T-helper 9 cell (primary cell): ENCODE results near the gene DEAF1.
A peak's percentile ranks its signal among the peaks of the same experiment; 100 is the strongest.

Experiments
- DNase-seq: peaks from one replicate; pipeline ENCODE4 v3.0.0-alpha.2; 2020

Gene DEAF1

DNA sequence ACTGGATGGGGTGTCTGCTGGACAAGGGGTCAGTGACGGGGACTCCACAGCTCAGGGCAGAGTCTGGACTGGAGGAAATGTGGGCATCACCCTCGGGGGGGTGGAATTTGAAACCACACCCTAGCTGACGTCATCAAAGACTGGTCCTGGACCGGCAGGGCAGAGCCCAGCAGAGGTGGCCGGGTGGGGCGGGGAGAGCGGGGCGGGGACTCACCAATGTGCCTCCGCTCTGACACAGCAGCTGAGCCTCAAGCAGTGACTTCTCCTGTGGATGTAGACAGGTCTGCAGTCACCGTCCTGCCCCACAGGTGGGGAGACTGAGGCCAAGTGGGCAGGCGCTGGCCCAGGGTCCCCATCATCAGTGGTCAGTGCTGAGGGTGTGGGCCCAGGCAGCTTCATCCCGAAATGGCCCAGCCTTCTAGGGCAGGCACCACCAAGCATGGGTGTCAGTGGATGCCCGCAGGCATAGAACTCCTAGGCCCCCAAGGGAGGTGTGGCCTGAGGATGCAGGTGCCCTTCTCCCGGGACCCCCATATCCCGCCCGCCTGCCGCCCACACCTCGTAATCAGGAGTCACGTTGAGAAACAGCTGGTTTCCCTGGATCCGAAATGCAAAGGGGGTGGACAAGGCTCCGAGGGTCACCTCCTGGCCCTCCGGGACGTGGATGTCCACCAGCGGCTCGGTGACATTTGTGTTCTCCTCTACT is 70.9 kb downstream of the DEAF1 start:
- DNase-seq, result no peak

DNA sequence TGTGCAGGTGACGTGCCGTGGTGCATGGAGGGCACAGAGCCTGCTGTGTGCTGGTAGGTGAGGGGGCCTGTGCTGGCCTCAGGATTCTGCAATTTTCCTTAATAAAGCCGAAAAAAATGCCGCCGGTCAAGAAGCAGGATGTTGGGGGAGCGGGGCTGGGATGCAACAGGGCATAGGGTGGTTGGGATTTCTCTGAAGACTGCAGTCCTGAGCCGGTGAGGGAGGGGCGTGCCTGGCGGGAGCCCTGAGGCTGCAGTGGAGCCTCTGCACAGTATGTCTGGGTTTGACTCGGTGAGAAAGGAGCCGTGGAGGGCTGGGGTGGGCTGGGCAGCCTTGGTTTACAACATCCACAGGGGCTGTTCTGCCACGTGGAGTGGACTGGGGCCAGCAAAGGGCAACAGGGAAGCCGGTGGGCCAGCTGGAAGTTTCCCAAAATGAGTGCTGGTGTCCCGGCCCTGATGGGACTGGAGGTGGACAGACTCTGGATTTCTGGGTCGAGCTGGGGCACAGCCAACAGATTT is 71.6 kb downstream of the DEAF1 start:
- DNase-seq, result no peak

DNA sequence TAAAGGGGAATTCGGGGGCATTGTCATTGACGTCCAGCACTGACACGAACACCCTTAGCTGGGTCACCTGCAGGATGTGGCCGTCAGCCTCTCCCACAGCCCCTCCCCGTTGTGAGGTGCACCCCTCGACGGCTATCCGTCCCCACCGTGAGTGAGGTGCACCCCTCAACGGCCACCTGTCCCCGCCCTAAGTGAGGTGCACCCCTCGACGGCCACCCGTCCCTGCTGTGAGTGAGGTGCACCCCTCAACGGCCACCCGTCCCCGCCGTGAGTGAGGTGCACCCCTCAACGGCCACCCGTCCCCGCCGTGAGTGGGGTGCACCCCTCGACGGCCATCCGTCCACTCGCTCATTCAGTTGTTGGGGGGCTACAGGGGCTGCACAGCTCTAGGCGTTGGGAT is 73.2 kb downstream of the DEAF1 start:
- DNase-seq, result no peak

DNA sequence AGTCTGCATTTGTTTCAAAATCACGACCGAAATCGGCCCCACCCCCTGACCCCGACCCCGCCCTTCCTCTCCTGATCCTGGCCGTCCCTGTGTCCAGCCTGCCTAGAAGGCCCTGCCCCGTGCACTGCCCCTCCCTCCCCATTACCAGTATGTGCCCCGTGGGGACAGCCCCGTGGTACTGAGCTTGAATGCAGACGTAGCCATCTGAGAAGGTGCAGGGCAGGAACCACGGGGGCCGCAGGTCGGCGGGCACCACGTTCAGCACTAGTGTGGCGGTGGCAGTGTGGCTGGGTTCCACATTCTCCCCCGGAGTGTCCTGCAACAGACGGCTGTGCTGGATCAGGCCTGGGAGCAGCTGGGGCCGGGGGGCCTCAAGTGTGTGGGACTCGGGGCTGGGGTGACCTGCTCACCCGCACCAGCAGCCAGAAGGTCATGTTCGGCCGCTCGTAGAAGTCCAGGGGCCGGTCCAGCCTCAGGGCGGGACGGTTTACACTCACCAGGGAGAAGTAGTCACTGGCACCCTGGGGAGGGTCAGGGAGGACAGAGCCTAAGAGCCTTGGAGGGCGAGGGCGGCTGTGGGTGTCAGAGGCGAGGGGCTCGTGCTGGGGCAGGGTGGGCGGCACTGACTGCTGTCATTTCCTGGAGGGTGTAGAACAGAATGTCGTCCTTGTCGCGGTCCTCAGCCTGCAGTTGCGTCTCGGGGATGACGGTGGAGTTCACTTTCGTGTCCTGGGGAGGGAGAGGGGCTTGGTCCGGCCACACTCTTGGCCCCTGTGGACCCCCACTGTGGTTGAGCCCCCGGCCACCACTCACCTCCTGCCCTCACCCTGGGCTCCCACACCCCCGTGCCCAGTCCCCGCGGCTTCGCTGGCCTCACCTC is 73.8 kb downstream of the DEAF1 start:
- DNase-seq, result no peak

DNA sequence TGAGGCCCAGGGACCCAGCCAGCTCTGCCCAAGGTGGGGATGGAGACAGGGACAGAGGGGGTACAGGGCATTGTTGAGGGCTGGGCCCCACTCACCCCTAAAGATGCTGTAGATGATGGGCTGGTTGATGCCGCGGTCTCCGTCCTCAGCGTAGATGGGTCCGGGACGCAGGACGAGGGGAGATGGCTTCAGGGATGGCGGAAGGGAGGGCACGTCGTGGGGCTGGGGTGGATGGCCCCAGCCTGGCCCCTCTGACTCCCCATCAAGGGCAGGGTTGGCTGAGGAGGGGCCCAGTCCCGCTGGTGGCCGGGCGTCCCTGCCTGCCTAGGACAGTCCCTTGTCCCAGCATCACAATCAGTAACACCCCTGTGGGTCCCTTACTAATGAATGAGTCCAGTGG is 74.8 kb downstream of the DEAF1 start:
- no peak for DNase-seq

DNA sequence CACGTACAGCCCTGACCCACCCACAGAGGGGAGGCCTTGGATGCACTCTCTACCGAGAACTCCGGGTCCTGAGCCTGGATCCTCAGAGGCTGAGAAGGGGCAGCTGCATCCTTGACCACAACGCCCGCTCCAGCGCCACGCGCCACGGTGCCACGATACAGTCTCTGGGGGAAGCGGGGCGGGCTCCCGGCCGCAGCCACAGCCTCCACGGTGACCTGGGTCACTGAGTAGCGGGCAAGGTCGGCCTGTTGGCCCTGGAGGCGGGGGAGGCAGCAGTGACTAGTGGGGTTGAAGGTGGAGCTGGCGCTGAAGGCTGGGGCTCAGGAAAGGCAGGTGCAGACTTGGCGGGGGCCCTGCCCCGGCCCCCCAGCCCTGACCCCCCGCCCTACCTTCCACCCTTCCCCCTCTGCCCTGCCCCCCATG is 75.4 kb downstream of the DEAF1 start:
- DNase-seq, result no peak

DNA sequence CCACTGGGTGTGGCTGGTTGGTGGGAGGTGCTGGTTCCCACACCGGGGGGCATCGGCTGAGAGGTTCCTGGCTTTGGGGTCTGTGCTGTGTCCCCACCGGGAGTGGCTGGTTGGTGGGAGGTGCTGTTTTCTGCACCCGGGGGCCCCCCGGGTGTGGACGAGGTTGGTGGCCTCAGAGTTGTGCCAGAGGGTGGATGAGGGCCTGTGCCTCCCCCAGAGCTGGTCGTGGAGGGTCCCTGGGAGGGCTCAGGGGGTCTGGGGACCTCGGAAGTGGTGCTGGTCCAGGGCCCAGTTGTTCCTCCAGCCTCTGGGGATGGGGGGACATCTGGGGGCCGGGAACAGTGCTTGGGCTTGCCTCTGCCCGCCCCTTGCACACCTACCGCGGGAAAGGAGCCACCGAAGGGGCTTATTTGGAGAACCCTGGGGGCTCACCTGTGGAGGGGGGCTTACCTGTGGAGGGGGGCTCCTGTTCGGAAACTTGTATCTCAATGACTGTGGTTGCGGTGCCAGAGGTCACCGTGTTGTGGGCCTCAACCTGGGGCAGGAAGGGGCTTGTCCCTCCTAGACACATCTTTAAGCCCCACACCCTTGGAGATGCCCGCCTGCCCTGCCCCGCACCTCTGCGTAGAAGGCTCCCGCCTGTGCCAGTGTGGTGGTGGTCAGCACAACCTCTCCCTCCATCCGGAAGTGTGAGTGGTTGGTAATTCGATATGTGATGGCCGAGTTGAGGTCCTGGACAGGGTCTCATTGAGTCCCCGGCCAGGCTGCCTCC is 76.0 kb downstream of the DEAF1 start:
- no peak for DNase-seq

DNA sequence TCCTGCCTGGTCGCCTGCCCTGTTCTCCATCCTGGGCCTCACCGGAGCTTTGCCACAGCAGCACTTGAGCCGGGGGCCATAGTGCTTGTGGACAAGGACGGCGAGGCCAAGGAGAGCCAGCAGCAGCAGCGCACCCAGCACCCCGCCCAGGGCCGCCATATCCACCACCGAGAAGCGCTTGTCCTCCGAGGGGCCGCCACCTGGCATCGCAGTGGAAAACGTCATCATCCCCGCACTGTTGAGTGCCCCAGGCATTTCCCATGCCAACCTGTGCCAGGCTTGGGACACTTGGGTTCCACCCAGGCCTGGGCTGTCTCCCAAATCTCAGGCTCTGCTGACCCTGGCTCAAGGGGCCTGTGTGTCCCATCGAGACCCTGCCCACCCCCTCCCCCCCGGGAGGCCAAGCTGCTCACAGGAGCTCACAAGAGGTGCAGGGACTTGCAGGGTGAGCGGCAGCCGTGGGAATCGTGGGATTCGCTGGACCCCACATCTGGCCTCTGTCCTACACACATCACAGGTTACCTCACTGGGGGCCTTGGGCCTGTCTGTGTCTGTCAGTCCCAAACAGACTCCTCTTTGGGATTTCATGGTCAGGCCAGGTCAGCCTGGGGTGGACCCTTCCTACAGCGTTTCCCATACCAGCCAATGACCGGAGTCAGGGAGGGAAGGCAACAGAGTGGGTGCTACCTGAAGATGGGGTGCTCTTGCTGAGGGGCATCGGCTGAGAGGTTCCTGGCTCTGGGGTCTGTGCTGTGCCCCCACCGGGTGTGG is 76.9 kb downstream of the DEAF1 start:
- no peak for DNase-seq

DNA sequence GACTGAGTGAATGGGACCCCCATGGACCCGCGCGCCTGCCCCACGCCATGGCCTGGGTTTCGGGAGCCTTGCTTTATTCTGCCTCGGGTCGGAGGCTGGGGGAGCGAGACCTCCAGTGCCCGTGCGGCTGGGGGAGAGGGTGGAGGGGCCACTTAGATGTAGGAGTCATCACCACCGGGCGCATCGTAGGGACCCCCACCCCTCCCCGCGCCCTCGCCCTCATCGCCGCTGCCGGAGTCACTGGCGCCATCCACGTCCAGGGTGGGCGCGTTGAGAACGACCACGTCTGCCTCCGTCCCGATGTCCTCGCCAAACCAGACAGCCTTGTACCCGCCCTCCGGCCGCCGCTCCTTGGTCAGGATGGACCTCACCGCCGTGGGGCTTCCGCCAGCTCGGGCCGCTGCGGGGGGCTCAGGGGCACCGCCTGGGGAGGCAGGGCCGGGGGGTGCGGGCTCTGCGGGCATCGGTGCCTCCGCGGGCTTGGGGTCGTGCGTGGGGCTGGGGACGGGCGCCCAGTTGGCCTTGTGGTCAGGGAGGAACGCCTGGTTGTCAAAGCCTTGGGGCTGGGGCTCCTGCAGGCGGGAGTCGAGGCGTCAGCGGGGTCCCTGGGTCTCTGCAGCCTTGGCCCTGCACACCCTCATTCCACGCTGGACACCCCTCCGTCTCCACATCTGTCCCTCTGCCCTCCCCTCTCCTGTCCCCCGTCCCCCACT is 77.7 kb downstream of the DEAF1 start:
- DNase-seq, result no peak

DNA sequence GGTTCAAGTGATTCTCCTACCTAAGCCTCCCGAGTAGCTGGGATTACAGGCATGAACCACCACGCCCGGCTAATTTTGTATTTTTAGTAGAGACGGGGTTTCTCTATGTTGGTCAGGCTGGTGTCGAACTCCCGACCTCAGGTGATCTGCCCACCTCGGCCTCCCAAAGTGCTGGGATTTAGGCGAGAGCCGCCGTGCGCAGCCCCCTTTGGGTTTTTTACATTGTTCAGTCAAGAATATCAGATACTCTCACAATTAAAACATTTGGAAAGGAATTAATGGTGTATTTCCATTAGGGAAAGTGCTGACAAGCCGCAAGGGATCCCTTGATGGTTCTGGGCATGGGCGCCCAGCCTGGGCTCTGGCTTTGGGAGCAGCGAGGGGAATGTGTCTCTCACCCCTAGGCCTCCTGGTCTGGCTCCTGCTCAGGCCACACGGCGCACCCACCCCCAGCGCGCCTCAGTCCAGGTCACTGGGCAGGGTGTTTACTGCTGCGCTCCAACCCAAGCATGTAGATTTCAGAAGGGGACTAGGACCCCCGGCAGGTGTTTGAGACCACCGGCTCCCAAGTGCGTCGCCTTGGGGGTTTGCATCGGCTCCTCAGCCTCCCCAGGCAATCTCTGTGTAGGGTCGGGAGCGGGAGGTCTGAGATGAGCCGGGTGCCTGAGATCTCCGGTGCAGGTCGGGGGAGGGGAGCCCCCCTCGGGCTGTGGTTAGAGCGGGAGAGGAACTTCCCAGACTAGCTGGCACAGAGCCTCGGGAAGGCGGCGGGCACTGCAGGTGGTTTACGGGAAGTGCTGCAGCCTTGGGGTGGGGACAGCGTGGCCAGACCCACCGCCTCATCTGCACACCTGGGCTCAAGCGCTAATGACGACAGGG is 78.5 kb downstream of the DEAF1 start:
- DNase-seq, result no peak

DNA sequence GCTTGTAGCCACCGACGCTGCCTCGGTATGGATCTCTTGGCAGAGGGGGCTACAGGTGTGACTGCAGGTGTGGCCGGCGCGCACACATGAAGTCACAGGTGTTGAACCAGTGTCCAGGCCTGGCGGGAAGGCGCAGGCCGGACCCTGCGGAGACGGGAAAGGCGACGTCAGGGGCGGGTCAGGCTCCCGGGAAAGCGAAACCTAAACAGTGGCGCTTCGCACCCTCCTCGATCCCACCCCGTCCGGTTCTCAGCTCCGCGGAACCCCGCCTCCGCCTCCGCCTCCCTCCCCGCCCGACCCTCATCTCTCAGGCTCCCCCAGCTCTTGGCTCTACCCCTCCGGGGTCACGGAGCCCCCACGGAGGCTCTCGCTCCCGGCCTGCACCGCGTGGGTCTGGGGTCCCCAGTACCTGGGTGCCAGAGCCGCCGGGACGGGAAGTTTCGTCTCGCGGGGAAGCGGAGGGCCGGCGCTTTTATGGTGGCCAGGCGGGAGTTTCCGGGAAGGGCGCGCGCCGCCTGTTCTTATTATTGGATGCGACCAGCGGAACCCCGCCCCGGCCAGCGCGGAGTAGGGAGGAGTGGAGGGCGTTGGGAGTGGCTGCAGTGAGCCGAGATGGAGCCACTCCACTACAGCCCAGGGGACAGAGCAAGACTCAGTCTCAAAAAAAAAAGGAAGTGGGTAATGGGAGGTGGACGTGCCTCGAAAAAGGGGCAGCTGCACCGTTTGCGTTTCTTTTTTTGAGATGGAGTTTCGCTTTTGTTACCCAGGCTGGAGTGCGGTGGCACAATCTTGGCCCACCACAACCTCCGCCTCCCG is 79.3 kb downstream of the DEAF1 start, which contains the start of gene IRF7:
IRF7 (minus strand) TSS at position 447 of the 816 bp plus-strand sequence. CDS start 586 bp downstream, outside the sequence.
- DNase-seq, result peak; percentile 87

DNA sequence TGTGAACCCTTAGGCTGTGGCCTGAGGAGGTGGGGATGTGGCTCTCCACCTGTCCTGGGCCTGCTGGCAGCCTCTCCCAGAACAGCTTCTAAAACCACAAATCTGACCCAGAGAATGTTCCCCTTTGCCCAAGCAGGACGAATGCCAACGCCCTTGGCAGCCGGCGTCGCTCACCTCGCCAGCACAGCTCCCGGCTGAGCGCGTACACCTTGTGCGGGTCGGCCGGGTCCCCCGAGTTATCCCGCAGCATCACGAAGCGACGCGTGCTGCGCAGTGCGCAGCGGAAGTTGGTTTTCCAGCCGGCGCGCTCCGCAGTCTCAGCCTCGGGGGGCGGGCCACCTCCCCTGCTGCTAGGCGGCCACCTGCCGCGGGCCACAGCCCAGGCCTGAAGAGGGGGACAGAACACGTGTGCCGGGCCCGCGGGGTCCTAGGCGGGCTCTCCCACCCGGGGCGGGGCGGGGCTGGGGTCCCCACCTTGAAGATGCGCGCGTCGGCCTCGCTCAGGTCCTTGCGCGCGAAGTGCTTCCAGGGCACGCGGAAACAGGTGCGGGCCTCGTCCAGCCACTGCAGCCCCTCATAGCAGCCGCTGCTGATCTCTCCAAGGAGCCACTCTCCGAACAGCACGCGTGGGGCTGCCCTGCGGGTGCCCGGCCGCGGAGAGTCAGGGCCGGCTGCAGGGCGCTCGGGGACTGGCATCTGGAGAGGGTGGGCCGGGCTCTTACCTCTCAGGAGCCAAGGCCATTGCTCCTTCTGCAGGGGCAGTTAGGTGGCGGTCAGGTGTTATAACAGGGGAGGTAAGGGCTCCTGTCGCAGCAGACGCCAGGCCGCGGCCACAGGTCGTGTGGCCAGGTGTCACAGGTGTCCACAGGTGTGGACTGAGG is 80.2 kb downstream of the DEAF1 start:
- DNase-seq, result no peak

DNA sequence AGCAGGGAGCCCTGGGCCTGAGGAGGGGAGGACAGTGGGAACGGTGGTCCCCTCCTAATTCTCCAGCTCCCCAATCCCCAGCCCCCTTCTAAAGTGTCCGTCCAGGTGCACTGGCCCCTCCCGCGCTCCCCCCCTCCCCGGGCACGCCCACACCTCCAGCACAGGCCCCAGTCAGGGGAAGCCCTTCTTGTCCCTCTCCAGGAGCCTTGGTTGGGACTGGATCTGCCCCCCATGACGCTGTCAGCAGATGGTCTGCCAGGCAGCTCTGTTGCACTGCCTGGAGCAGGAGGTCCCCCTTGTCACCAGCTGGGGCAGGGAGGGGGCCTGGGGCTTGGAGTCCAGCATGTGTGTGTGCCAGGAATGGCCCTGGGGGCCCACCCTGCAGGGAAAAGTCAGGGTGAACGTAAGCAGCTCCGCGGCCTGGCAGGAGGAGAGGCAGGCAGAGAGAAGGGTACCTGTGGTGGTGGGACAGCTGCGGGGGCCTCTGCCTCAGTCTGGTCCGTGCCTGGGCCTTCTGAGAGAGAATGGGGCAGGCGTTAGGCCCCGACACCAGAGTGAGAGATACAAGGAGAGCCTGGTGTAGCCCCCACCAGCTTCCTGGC is 80.9 kb downstream of the DEAF1 start:
- DNase-seq, result no peak

DNA sequence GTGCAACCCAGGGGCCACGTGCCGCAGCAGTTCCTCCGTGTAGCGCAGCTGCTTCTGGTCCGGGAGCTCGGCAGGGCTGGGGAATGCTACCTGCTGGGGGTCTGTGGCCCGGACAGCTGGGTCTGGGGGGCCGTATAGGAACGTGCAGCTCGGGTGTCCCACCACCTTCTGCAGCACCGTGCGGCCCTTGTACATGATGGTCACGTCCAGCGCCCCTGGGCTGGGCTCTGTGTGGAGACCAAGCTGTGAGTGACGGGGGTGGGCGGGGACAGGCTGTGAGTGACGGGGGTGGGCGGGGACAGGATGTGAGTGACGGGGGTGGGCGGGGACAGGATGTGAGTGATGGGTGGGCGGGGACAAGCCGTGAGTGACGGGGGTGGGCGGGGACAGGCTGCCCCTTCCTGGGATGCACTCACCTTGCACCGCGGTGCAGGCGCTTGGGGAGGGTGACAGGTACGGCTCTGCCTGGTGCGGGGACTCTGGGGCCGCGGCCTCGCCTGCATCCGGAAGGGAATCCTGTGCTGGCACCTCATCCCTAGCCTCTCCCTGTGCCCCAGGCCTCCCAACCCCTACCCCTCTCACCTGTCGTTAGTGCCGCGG is 81.6 kb downstream of the DEAF1 start:
- peak; percentile 93 for DNase-seq

DNA sequence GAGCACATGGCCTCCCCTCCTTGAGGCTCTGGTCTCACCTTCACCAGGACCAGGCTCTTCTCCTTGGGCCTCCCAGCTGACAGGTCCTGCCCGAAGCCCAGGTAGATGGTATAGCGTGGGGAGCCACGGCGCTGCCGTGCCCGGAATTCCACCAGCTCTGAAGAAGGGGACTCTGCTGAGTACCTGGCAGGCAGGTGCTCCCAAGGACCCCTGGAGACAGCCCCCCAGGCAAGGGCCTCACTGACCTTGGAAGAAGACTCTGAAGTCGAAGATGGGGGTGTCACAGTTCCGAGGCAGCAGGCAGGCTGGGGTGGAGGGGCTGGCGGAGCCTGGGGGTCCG is 82.1 kb downstream of the DEAF1 start:
- no peak for DNase-seq

DNA sequence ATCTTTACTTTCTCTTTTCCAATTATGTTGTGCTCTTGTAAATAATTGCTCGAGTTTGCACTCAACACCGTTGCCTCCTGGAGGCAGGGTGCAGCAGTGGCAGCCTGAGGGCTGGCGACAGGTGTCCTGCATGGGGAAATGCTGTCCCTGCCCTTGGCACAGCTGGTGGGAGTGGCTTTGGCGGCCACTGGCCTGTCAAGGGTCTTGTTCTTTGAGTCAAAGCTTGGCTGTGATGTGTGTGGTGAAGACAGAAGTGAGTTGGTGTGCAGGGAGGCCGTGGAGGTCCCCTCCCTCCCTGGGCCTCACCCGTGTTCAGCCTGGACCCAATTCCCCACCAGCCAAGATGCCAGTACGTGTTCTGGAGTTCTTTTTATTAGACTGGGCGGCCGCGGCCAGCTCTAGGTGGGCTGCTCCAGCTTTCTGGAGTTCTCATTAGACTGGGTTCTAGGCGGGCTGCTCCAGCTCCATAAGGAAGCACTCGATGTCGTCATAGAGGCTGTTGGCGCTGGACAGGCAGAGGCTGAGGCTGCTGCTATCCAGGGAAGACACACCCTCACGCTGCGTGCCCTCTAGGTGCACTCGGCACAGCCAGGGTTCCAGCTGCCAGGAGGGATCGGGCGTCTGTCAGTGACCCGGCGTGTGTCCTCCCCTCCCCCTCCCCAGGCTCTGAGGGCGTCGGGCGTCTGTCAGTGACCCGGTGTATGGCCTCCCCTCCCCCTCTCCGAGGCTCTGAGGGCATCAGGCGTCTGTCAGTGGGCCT is 82.6 kb downstream of the DEAF1 start:
- DNase-seq, result no peak
